ENCODE measurements around the gene RSF1.

GRCh38 chr11:77761491-77761890 is 59.0 kb downstream of the RSF1 start:
- TF ChIP-seq, protein P1, sequence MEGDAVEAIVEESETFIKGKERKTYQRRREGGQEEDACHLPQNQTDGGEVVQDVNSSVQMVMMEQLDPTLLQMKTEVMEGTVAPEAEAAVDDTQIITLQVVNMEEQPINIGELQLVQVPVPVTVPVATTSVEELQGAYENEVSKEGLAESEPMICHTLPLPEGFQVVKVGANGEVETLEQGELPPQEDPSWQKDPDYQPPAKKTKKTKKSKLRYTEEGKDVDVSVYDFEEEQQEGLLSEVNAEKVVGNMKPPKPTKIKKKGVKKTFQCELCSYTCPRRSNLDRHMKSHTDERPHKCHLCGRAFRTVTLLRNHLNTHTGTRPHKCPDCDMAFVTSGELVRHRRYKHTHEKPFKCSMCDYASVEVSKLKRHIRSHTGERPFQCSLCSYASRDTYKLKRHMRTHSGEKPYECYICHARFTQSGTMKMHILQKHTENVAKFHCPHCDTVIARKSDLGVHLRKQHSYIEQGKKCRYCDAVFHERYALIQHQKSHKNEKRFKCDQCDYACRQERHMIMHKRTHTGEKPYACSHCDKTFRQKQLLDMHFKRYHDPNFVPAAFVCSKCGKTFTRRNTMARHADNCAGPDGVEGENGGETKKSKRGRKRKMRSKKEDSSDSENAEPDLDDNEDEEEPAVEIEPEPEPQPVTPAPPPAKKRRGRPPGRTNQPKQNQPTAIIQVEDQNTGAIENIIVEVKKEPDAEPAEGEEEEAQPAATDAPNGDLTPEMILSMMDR (IDR thresholded peaks at IDR 0.05): no peak
- TF ChIP-seq POLR2A (IDR thresholded peaks at IDR 0.05): no peak
